GM12874 (cell line): ENCODE data around the gene PKIB.

Experiments
- TF ChIP-seq, protein P1 (sequence below): IDR thresholded peaks from 2 replicates; pipeline ENCODE4 v1.5.1; 2011; ENCODE audit warnings: low read depth, mild to moderate bottlenecking, control low read depth, low read length, moderate library complexity; ENCODE audit not compliant: insufficient read depth

The PKIB gene

DNA sequence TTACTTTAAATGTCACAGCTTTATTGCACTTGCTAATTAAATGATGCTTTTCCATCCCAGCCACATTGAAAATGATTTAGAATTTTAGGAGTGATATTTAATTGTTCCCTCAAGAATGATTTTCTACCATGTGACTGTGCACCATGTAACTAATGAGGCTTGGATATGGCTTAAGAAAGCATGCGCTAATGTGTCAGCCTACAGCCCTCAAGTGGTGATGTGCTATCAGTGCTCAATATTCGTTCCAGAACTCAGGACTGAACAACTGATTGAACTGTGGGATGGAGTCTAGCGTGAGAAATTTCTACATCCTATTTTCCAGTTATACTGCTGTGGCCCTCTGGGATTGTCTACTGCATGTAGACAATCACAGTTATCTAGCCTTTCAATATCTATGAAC lies 71.5 kb downstream of the PKIB start:
- TF ChIP-seq, protein P1, sequence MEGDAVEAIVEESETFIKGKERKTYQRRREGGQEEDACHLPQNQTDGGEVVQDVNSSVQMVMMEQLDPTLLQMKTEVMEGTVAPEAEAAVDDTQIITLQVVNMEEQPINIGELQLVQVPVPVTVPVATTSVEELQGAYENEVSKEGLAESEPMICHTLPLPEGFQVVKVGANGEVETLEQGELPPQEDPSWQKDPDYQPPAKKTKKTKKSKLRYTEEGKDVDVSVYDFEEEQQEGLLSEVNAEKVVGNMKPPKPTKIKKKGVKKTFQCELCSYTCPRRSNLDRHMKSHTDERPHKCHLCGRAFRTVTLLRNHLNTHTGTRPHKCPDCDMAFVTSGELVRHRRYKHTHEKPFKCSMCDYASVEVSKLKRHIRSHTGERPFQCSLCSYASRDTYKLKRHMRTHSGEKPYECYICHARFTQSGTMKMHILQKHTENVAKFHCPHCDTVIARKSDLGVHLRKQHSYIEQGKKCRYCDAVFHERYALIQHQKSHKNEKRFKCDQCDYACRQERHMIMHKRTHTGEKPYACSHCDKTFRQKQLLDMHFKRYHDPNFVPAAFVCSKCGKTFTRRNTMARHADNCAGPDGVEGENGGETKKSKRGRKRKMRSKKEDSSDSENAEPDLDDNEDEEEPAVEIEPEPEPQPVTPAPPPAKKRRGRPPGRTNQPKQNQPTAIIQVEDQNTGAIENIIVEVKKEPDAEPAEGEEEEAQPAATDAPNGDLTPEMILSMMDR = no peak

DNA sequence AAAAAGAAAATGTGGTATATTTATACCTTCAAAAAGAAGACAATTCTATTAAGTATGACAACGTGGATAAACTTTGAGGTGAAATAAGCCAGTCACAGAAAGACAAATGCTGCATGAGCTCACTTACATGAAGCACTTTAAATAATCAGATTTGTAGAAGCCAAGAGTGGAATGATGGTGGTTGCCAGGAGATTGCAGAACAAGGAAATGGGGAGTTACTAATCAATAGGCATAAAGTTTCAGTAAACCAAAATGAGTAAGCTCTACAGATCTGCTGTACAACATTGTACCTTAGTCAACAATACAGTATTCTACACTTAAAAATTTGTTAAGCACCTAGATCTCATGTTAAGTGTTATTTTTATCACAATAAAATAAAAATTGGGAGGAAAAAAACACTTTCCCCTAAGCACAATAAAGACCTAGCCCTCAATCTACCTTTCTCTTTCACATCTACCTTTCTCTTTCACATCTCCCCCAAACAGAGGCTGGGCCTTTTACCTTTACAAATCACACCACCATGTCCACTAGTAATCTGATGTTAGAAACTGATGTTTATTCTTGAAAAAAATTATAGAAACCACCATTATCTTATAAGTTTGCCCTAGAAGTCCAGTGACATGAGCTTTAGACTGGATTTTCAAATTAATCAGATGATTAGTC lies 73.9 kb downstream of the PKIB start:
- TF ChIP-seq, protein P1 = no peak

DNA sequence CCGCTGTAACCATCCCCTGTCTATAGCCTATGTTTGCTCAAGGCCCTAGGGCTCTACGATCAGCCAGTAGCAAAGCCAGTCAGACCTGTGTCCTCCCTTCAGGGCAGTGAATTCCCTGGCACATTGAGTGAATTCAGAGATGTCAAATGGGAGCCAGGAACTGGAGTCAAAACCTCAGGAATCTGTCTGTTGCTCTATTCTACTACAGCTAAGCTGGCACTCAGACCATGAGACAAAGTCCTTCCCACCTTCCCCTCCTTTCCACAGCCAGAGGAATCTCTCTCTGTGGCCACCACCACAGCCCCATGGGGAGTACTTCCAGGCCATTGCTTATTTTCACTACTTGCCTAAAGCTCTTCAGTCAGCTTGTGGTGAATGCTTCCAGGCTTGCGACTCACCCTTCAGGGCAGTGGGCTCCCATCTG lies 82.0 kb downstream of the PKIB start:
- TF ChIP-seq, protein P1 = no peak

DNA sequence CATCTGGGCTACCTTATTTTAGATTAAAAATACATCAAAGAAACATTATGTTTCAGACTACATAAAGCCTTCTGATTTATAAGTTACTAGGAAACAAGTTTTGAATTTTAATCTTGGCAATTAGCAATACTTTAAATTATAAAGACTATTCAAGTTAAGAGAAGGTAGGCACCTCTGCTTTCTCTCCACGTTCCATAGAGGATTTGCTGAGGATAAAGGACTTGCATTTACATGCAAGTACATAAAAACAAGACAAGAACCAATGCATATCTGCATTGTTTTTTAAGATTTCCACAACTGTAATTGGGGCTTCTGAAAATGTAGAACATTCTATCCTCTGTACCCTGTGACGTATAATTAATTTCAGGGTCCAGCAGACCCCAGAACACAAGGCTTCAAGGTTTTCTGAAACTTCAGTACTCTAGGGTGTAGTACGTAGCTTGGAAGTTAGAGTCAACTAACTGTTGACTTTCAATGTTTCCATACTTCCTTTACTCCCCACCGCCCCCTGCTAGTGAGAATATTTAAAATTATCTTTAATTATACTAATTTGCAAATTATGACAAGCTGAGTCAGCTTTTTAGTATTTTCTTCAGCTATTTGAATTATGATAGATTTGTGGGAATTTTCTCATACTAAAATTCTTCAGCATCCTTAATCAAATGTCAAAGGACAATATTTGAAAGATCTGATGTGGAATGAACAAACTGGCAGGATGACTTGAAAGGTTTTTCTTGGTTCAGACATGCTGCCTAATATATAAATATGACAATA lies 82.8 kb downstream of the PKIB start:
- TF ChIP-seq, protein P1 = no peak

DNA sequence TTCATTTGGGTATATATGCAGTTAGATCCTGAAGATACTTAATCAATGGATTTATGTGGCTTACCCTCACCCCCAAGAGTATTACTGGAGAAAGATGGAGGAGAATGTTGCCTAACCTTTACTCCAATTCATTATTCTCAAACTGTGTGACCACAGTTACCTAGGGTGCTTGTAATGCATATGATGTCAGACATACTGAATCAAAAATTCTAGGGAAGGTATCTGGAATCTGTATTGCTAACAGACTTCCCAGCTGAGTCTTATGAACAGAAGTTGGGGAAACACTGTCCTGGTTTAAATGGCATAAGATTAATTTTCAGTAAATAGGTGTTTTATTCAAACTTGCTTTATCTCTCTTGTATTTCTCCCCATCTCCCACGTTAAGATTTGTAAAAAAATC lies 83.9 kb downstream of the PKIB start:
- TF ChIP-seq, protein P1 = no peak

DNA sequence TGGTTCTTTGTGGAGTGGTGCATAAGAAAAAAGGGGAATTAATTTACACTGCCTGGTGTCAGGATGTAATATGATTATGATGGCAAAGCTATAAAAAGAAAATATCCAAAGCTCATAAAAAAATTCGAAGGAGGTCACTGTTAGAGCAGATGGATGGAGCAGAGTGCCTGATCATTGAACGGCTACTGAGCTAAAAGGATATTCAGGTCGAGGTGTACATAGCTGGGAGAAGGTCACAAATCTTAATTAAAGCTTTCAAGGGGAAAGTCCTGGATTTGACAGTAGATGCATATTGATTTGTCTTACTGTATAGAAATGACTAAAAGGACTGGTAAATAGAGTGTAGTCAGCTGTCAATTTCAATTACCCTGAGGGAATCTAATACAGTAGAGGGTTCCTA lies 84.4 kb downstream of the PKIB start:
- TF ChIP-seq, protein P1 = no peak

DNA sequence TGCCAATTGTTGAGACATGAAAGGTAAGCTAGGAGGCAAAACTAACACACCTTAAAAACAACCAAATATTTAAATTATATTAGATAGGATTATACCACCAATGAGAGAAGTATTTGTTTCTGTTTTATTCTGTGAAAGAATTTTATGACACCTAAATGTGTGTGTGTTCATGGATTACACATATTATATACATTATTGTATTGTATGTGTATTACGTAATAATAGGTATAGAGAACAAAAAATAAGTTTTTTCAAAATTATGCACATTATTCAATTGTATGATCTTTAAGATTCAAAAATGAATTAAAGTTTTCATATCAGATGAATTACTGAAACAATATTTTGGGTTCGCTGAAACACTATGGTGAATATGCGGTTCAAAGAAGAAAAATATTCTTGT lies 85.0 kb downstream of the PKIB start:
- TF ChIP-seq, protein P1 = no peak
